Kidney epithelial cell (primary cell): ENCODE measurements around the gene FOXF2. TPM values are rescaled to one million over a fixed set of nuclear protein-coding genes. Genes with fewer than 3 reads are reported as not detected.

Source experiments
- DNase-seq: peaks from one replicate; pipeline ENCODE4 v3.0.0-alpha.2; 2010; ENCODE audit warnings: low read depth
- H3K27me3 ChIP-seq: 2 replicates; pipeline ENCODE4 v1.6.0; 2011; ENCODE audit warnings: low read length; ENCODE audit not compliant: control insufficient read depth, insufficient read depth
- H3K36me3 ChIP-seq: 2 replicates; pipeline ENCODE4 v1.5.1; 2011; ENCODE audit warnings: low read length; ENCODE audit not compliant: control insufficient read depth, insufficient read depth
- H3K4me3 ChIP-seq: 2 replicates; pipeline ENCODE4 v1.5.1; 2011; ENCODE audit warnings: low read depth, mild to moderate bottlenecking, control low read depth, low read length
- CTCF ChIP-seq: IDR thresholded peaks from 2 replicates; pipeline ENCODE4 v1.5.1; 2011; ENCODE audit warnings: mild to moderate bottlenecking, moderate library complexity, low read length, control low read depth, inconsistent platforms; ENCODE audit not compliant: insufficient read depth, poor library complexity, severe bottlenecking
- total RNA-seq: library from RNA; depleted of rRNA; stranded (reverse); fragments of >200 nt; gene quantifications from 2 replicates; pipeline ENCODE4 v1.2.3, GENCODE V29; 2015

Gene FOXF2
- total RNA-seq, 1 donor from 2014 or later: 0.38 TPM

DNA sequence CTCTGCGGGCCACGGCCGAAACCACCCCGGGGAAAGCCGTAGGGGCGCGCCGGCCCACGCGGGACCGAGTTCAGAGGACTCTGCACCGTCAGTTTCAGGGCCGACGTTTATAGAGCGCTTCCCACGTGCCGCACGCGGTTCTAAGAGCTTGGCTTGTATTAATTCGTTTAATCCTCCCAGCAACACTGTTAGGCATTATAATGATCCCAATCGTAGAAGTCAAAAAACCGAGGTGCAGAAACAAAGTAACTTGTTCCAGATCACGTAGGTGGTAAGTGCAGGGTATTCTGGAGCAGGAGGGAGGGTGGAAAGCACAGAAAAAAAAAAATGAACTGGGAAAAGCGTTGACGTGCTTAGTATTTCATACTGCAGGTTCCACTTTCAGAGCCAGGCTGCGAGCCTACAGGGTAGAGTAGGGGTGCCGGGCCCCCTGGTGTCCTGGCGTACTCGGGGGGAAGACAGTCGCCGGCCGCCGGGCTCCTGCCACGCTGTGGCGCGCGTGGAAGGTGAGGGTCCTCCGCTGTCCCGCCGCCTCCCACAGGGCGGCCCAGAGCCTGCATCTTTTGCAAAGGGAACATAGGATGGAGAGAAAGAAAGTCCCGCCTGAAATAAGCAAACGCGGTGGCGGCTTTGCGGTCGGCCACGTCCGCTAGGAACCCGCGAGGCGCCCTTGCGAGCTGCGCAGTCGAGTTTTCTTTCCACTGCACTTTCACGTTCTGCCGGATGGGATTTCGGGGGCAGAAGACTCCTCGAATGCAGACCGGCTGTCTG is 10.2 kb upstream of the FOXF2 start:
- no peak for DNase-seq
- Histone ChIP-seq H3K36me3 (no peaks in the 10 kb centered on the region), H3K4me3 (no peak overlapping the region), H3K27me3 (peaks cover 85% of the 10 kb centered on the region)
- TF ChIP-seq CTCF: no peak

DNA sequence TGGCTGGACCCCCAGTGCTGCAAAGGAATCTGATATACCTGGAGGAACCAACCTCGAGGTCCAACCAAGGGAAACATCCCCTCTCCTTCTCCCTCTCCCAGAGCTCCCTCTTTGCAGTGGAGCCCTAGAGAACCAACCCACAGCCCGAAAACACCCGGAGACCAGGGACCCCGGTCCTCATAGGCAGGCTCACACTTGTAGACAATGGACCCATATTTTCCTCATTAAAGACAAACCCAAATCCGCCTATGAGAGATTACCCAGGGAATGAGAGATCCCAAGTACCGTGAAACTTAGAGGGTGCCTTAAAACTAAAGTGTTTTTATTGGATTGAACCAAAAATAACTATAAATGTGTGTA is 9.6 kb upstream of the FOXF2 start:
- Histone ChIP-seq H3K4me3 (no peak overlapping the region), H3K27me3 (peaks cover 85% of the 10 kb centered on the region), H3K36me3 (no peaks in the 10 kb centered on the region)
- no peak for DNase-seq
- TF ChIP-seq CTCF: no peak

GRCh38 chr6:1380625-1381427 is 8.6 kb upstream of the FOXF2 start:
- Histone ChIP-seq H3K4me3 (no peak overlapping the region), H3K36me3 (no peaks in the 10 kb centered on the region), H3K27me3 (peaks cover 92% of the 10 kb centered on the region)
- no peak for DNase-seq
- TF ChIP-seq CTCF: no peak

DNA sequence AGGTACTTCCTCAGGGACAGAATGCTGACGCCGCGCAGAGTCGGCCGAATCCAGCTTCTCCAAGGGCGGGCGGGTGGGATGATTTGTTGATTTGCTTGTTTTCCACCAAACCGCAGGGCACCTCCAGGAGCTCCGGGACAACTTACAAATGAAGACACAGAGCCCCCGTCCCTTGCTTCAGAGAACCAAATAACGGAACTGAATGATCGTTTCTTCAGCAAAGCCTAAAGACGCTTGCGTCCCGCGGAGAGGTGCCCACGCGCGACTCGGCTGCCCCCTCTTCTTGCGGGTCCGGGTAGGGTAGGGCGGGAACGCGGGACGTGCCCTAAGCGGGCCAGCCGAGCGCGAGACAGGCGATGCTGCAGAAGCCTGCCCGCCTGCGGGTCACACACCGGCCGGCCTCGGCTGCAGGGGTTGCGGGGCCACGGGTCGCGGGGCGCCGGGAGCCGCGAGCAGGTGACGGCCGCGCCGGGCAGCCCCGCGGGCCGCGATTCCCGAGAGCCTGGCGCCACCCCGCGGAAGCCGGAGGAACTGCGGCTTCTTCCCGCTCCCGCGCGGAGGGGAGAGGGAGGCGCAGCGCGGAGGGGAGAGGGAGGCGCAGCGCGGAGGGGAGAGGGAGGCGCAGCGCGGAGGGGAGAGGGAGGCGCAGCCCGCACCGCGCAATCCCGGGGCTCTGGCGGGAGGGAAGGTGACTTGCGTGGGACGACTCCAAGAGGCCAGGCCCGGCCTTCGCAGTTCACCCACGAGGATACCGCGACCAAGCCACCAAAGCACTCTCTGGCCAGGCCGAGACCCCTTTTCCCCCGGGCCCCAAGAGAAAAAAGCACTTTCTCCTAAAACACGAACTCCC is 7.7 kb upstream of the FOXF2 start:
- no peak for DNase-seq
- Histone ChIP-seq H3K4me3 (no peak overlapping the region), H3K27me3 (peaks cover 96% of the 10 kb centered on the region), H3K36me3 (no peaks in the 10 kb centered on the region)
- peak; percentile 48 for TF ChIP-seq CTCF

- no peak for TF ChIP-seq CTCF
- DNase-seq: no peak
- H3K27me3 ChIP-seq: peaks cover 95% of the 10 kb centered on the region
- no peaks in the 10 kb centered on the region for H3K36me3 ChIP-seq
- no peak overlapping the region for H3K4me3 ChIP-seq
These were observed 7.0 kb upstream of the FOXF2 start for GRCh38 chr6:1382331-1382882.
